PC-3 (cell line): Measurements from ENCODE around the gene HECW1. TPM values are rescaled to one million over a fixed set of nuclear protein-coding genes. Genes with fewer than 3 reads are reported as not detected.

Experiments
- ATAC-seq: fragments of 200-7000 bp; cut with Tn5 transposase; 2 replicates; pipeline ENCODE4 v1.9.1; 2020; ENCODE audit warnings: mild to moderate bottlenecking, moderate library complexity
- BruUV-seq: library from RNA; stranded (reverse); fragments of 400-500 nt; replicated peaks from 2 replicates; lab custom pipeline; 2021; lab: Mats Ljungman, UMichigan
- CTCF ChIA-PET: fragments of 300-600 bp; sonication (Branson Sonifier 250); formaldehyde crosslinking; loops from one replicate; lab custom pipeline; 2022; ENCODE audit warnings: antibody characterized with exemption; lab: Charles Lee
- POLR2A ChIA-PET: fragments of 300-600 bp; sonication (Branson Sonifier 250); formaldehyde crosslinking; loops from one replicate; lab custom pipeline; 2022; ENCODE audit warnings: antibody characterized with exemption; ENCODE audit not compliant: unreplicated experiment; lab: Charles Lee
- DNase-seq: peaks from one replicate; pipeline ENCODE4 v3.0.0-alpha.2; 2015
- H2AFZ ChIP-seq: fragments of 300-600 bp; sonication (generic); 2 replicates; pipeline ENCODE4 v1.6.0; 2016; ENCODE audit warnings: antibody characterized with exemption, low read length
- H3F3A ChIP-seq: fragments of 300-600 bp; sonication (generic); one replicate; pipeline ENCODE4 v1.6.0; 2017; ENCODE audit warnings: antibody characterized with exemption, low read length, control low read depth, mild to moderate bottlenecking; ENCODE audit not compliant: unreplicated experiment
- H3K27ac ChIP-seq: fragments of 300-600 bp; sonication (generic); 2 replicates; pipeline ENCODE4 v1.5.1; 2016; ENCODE audit warnings: mild to moderate bottlenecking, low read length
- H3K27me3 ChIP-seq: fragments of 300-600 bp; sonication (generic); 2 replicates; pipeline ENCODE4 v1.6.1; 2016; ENCODE audit warnings: low read length, mixed read lengths
- H3K36me3 ChIP-seq: fragments of 300-600 bp; sonication (generic); 2 replicates; pipeline ENCODE4 v1.6.1; 2016; ENCODE audit warnings: low read depth, mixed run types, low read length, mixed read lengths
- H3K4me1 ChIP-seq: fragments of 300-600 bp; sonication (generic); 2 replicates; pipeline ENCODE4 v1.5.1; 2016; ENCODE audit warnings: low read length; ENCODE audit not compliant: insufficient read depth
- H3K4me2 ChIP-seq: fragments of 300-600 bp; sonication (generic); 2 replicates; pipeline ENCODE4 v1.6.0; 2016; ENCODE audit warnings: low read length
- H3K4me3 ChIP-seq: fragments of 300-600 bp; sonication (generic); 2 replicates; pipeline ENCODE4 v1.5.1; 2016; ENCODE audit warnings: mild to moderate bottlenecking, low read length, mixed read lengths
- H3K79me2 ChIP-seq: fragments of 300-600 bp; sonication (generic); 2 replicates; pipeline ENCODE4 v1.6.1; 2017; ENCODE audit warnings: low read length, mixed read lengths
- H3K9ac ChIP-seq: fragments of 300-600 bp; sonication (generic); 2 replicates; pipeline ENCODE4 v1.6.0; 2016; ENCODE audit warnings: mild to moderate bottlenecking, low read length
- H3K9me2 ChIP-seq: fragments of 300-600 bp; sonication (generic); replicated peaks from 2 replicates; pipeline ENCODE4 v1.6.1; 2016; ENCODE audit warnings: mixed run types, low read length, mixed read lengths
- H3K9me3 ChIP-seq: fragments of 300-600 bp; sonication (generic); 2 replicates; pipeline ENCODE4 v1.6.1; 2016; ENCODE audit warnings: low read length, mixed read lengths
- H4K20me1 ChIP-seq: fragments of 300-600 bp; sonication (generic); 2 replicates; pipeline ENCODE4 v1.6.1; 2016; ENCODE audit warnings: low read length, mixed read lengths
- CTCF ChIP-seq: fragments of 300-600 bp; sonication (generic); conservative IDR thresholded peaks from 2 replicates; pipeline ENCODE4 v1.5.1; 2017; ENCODE audit warnings: antibody characterized with exemption, low read depth, mild to moderate bottlenecking, low read length
- EZH2 ChIP-seq: fragments of 300-600 bp; sonication (generic); IDR thresholded peaks from one replicate; pipeline ENCODE4 v1.6.1; 2017; ENCODE audit warnings: antibody characterized with exemption, mild to moderate bottlenecking, low read length; ENCODE audit not compliant: unreplicated experiment
- EZH2phosphoT487 ChIP-seq: fragments of 300-600 bp; sonication (generic); IDR thresholded peaks from 2 replicates; pipeline ENCODE4 v1.6.1; 2018; ENCODE audit warnings: mild to moderate bottlenecking, antibody characterized with exemption, low read length, borderline replicate concordance
- intact Hi-C: fragments of 100-400 bp; cut with micrococcal nuclease; formaldehyde crosslinking; loops from 2 replicates; pipeline ENCODE4 v1.9.0; 2023
- total RNA-seq: library from RNA; depleted of rRNA; stranded (reverse); fragments of >200 nt; gene quantifications from 2 replicates; pipeline ENCODE4 v1.2.3, GENCODE V29; 2014

HECW1 gene
- total RNA-seq, 1 experiment from 2014 or later: 3.0 TPM

GRCh38 chr7:43433639-43434038 is 321.2 kb downstream of the HECW1 start:
- no peak for ATAC-seq
- no peaks in the 10 kb centered on the region for H4K20me1 ChIP-seq
- H3K27ac ChIP-seq: no peak overlapping the region
- H3K9ac ChIP-seq: no peak overlapping the region
- no peak for DNase-seq
- no peaks in the 10 kb centered on the region for H3K36me3 ChIP-seq
- H3K4me3 ChIP-seq: no peak overlapping the region
- no peaks in the 10 kb centered on the region for H3F3A ChIP-seq
- no TSS peak for BruUV-seq
- H3K79me2 ChIP-seq: no peaks in the 10 kb centered on the region
- no peak overlapping the region for H2AFZ ChIP-seq
- no peaks in the 10 kb centered on the region for H3K27me3 ChIP-seq
- H3K9me2 ChIP-seq: no peaks in the 10 kb centered on the region
- TF ChIP-seq EZH2phosphoT487 (no peak), CTCF (no peak)
- no peaks in the 10 kb centered on the region for H3K4me1 ChIP-seq
- H3K9me3 ChIP-seq: no peaks in the 10 kb centered on the region
- POLR2A ChIA-PET: no interaction called here
- H3K4me2 ChIP-seq: no peak overlapping the region
- CTCF ChIA-PET: no interaction called here
- intact Hi-C loops: no loop called here

GRCh38 chr7:43437001-43437400 is 324.6 kb downstream of the HECW1 start:
- Histone ChIP-seq H3K9me2 (no peaks in the 10 kb centered on the region), H3F3A (no peaks in the 10 kb centered on the region), H3K27me3 (no peaks in the 10 kb centered on the region), H3K27ac (no peak overlapping the region), H2AFZ (no peak overlapping the region), H3K4me1 (no peaks in the 10 kb centered on the region), H3K9me3 (no peaks in the 10 kb centered on the region), H3K4me3 (no peak overlapping the region), H3K9ac (no peak overlapping the region), H3K36me3 (no peaks in the 10 kb centered on the region), H3K79me2 (no peaks in the 10 kb centered on the region), H4K20me1 (no peaks in the 10 kb centered on the region), H3K4me2 (no peak overlapping the region)
- DNase-seq (no peak), ATAC-seq (no peak)
- intact Hi-C loops: no loop called here
- POLR2A ChIA-PET: no interaction called here
- CTCF ChIA-PET: no interaction called here
- TF ChIP-seq EZH2phosphoT487 (no peak), EZH2 (no peak), CTCF (no peak)
- BruUV-seq: no TSS peak

GRCh38 chr7:43438897-43439479 is 326.5 kb downstream of the HECW1 start:
- H3K4me1 ChIP-seq: no peaks in the 10 kb centered on the region
- H3K4me3 ChIP-seq: no peak overlapping the region
- BruUV-seq: no TSS peak
- H3K36me3 ChIP-seq: no peaks in the 10 kb centered on the region
- no peaks in the 10 kb centered on the region for H4K20me1 ChIP-seq
- no peaks in the 10 kb centered on the region for H3F3A ChIP-seq
- POLR2A ChIA-PET: no interaction called here
- no peaks in the 10 kb centered on the region for H3K9me2 ChIP-seq
- no peaks in the 10 kb centered on the region for H3K79me2 ChIP-seq
- no peaks in the 10 kb centered on the region for H3K27me3 ChIP-seq
- TF ChIP-seq EZH2 (no peak), CTCF (no peak), EZH2phosphoT487 (no peak)
- H3K4me2 ChIP-seq: no peak overlapping the region
- intact Hi-C loops: no loop called here
- CTCF ChIA-PET: interaction anchor here (0.6 to 1.1 kb wide), 3 partner anchors 16 to 326 kb away, joined by 3 to 4 read pairs (median 4); partner anchors contain the start of gene STK17A
- H3K9ac ChIP-seq: no peak overlapping the region
- no peak for ATAC-seq
- H3K9me3 ChIP-seq: no peaks in the 10 kb centered on the region
- H3K27ac ChIP-seq: no peak overlapping the region
- 0 out of 2 replicates have a peak overlapping the region, but pooled peaks have one; percentile 64 for H2AFZ ChIP-seq
- DNase-seq: no peak
